ENCODE data around the gene C6orf120. TPM values are rescaled to one million over a fixed set of nuclear protein-coding genes. Genes with fewer than 3 reads are reported as not detected.

The C6orf120 gene
- total and polyA plus RNA-seq, 2 of the 13 experiments (the other 11 are each of a cell fraction or from before 2014, with no cell fraction given): 21.7 to 29.9 TPM

DNA sequence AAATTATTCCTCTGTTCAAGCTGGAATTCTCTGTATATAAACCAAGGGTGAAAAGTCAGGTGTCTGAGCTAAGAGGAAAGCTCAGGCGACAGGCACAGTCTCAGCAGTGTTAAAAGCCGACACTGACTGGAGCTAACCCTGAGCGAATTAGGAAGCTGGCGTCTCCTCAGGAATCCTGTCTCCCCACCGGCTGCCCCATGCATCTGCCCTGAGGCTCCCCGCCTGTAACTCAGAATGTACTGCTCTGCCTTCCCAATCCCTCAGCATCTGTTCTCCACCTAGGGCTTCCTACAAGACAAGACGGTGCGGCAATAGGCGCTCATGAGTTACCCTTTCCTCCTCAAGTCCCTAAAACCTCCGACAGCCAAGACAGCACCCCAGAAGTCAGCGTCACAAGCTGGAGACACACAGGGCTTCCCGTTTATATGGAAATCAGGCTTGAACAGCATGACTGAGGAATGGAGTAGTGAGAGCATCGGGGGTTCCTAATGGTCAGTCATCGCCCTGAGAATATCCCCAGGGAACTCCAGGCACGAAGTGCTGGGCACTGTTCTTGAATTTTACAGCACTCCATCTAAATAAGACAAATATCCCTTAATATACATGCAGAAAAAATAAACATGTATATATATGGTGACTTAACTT, 33.6 kb upstream of the C6orf120 start:
- Histone ChIP-seq H4K20me1 (ENCODE audit: insufficient read depth, low read length) (no peaks in the 10 kb centered on the region), H3K27ac (ENCODE audit: extremely low read length, insufficient read depth, low read length) (no peak overlapping the region), H3K9ac (ENCODE audit: insufficient read depth, low read depth, low read length) (no peak overlapping the region), H3K79me2 (ENCODE audit: insufficient read depth, low read length) (no peaks in the 10 kb centered on the region), H2AFZ (ENCODE audit: low read length) (no peak overlapping the region), H3K4me3 (replicated peaks in 1 of 3; ENCODE audit: insufficient read depth in 1 of 3, low read depth in 2 of 3, low read length in 3 of 3) (no peak overlapping the region), H3K4me2 (ENCODE audit: low read depth, low read length) (no peak overlapping the region), H3K36me3 (replicated peaks in 1 of 2; ENCODE audit: control insufficient read depth in 1 of 2, insufficient read depth in 2 of 2, low read length in 2 of 2) (peaks cover 40 to 86% of the 10 kb centered on the region in 2 experiments), H3K9me3 (ENCODE audit: low read length) (no peaks in the 10 kb centered on the region), H3K27me3 (ENCODE audit: control insufficient read depth in 1 of 2, insufficient read depth in 2 of 2, low read length in 2 of 2) (no peaks in the 10 kb centered on the region), H3K4me1 (ENCODE audit: insufficient read depth, low read length) (no peaks in the 10 kb centered on the region)
- FAIRE-seq (no peak), DNase-seq (ENCODE audit: low spot score) (no peak), ATAC-seq (no peak)
- TF ChIP-seq MEIS1 (CRISPR knock-in tag; IDR thresholded peaks at IDR 0.05; ENCODE audit: borderline replicate concordance) (no peak), ZFY (CRISPR knock-in tag; IDR thresholded peaks at IDR 0.05) (no peak), PAX8 (CRISPR knock-in tag; IDR thresholded peaks at IDR 0.05; ENCODE audit: borderline replicate concordance) (no peak), ZNF629 (CRISPR knock-in tag; conservative IDR thresholded peaks at IDR 0.05) (no peak), NCOR1 (IDR thresholded peaks at IDR 0.05; ENCODE audit: borderline replicate concordance, low read length) (no peak), ZNF737 (CRISPR knock-in tag; IDR thresholded peaks at IDR 0.05; ENCODE audit: borderline replicate concordance) (no peak)
- TF ChIP-seq, protein P1, sequence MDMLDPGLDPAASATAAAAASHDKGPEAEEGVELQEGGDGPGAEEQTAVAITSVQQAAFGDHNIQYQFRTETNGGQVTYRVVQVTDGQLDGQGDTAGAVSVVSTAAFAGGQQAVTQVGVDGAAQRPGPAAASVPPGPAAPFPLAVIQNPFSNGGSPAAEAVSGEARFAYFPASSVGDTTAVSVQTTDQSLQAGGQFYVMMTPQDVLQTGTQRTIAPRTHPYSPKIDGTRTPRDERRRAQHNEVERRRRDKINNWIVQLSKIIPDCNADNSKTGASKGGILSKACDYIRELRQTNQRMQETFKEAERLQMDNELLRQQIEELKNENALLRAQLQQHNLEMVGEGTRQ (IDR thresholded peaks at IDR 0.05; ENCODE audit: low read depth, low read length): no peak
- TF ChIP-seq, protein P1 (CRISPR knock-in tag; IDR thresholded peaks at IDR 0.05; ENCODE audit: borderline replicate concordance): no peak
- 96% methylated on average over 15 of the region's 15 CpGs for WGBS (ENCODE audit: low lambda C conversion rate)
- POLR2A ChIA-PET: no interaction called here
- no TSS peak for BruUV-seq (replicated peaks)
- CTCF ChIA-PET (ENCODE audit: low intra/inter-chr PET ratio, low total read pairs): no interaction called here
- in situ Hi-C loops (cut with HindIII; ENCODE audit: extremely low pct_ligation_motif_present, low pct_unique_long_range_greater_than_20kb) (no loop called here), intact Hi-C loops (cut with micrococcal nuclease; ENCODE audit: unreplicated experiment) (no loop called here)
